Fibroblast of lung (primary cell): ENCODE results near the gene STEAP1. TPM values are rescaled to one million over a fixed set of nuclear protein-coding genes. Genes with fewer than 3 reads are reported as not detected.
"Not testable (repeated sequence)": the region's sequence is repeated elsewhere in the genome, so short reads cannot be mapped to it uniquely, and the experiment has no call there.

ENCODE experiments used
- DNase-seq, 2 donors: peaks; one replicate each; pipeline versions ENCODE4 v3.0.0 to v3.0.0-alpha.2; 2010; ENCODE audit warnings: low read depth in 2 of 2
- H2AFZ ChIP-seq: 2 replicates; pipeline ENCODE4 v1.5.1; 2012; ENCODE audit warnings: low read length, control low read depth, inconsistent platforms
- H3K27ac ChIP-seq: 2 replicates; pipeline ENCODE4 v1.5.1; 2011; ENCODE audit warnings: low read length, control low read depth; ENCODE audit not compliant: insufficient read depth
- H3K27me3 ChIP-seq: 2 replicates; pipeline ENCODE4 v1.5.1; 2011; ENCODE audit warnings: mild to moderate bottlenecking, low read length; ENCODE audit not compliant: control insufficient read depth, insufficient read depth
- H3K36me3 ChIP-seq: 2 replicates; pipeline ENCODE4 v1.5.1; 2011; ENCODE audit warnings: low read length; ENCODE audit not compliant: control insufficient read depth, insufficient read depth
- H3K4me1 ChIP-seq: 2 replicates; pipeline ENCODE4 v1.5.1; 2011; ENCODE audit warnings: low read length; ENCODE audit not compliant: control insufficient read depth, insufficient read depth; ENCODE audit errors: extremely low read depth
- H3K4me2 ChIP-seq: 2 replicates; pipeline ENCODE4 v1.5.1; 2011; ENCODE audit warnings: low read length, control low read depth; ENCODE audit not compliant: insufficient read depth; ENCODE audit errors: extremely low read depth
- H3K4me3 ChIP-seq, 4 experiments: fragments of 200-600 bp in 1 of 4; sonication (generic) in 1 of 4; replicated peaks in 1 of 4; 2 replicates each; pipeline ENCODE4 v1.5.1; 2011 to 2016; ENCODE audit warnings: low read length in 4 of 4, low read depth in 3 of 4, mild to moderate bottlenecking in 3 of 4, control low read depth in 2 of 4, inconsistent platforms in 1 of 4, mixed read lengths in 1 of 4; ENCODE audit not compliant: insufficient read depth in 1 of 4; ENCODE audit errors: control extremely low read depth in 1 of 4
- H3K79me2 ChIP-seq: 2 replicates; pipeline ENCODE4 v1.5.1; 2012; ENCODE audit warnings: mild to moderate bottlenecking, low read length, inconsistent platforms; ENCODE audit not compliant: control insufficient read depth, insufficient read depth
- H3K9ac ChIP-seq: 2 replicates; pipeline ENCODE4 v1.5.1; 2011; ENCODE audit warnings: mild to moderate bottlenecking, low read length, control low read depth; ENCODE audit not compliant: insufficient read depth
- H3K9me3 ChIP-seq: 2 replicates; pipeline ENCODE4 v1.5.1; 2012; ENCODE audit warnings: low read depth, low read length; ENCODE audit not compliant: control insufficient read depth, insufficient read depth
- H4K20me1 ChIP-seq: 2 replicates; pipeline ENCODE4 v1.5.1; 2011; ENCODE audit warnings: low read length; ENCODE audit not compliant: control insufficient read depth, insufficient read depth; ENCODE audit errors: extremely low read depth
- CTCF ChIP-seq, 2 donors: IDR thresholded peaks in 1 of 2; conservative IDR thresholded peaks in 1 of 2; 1 replicate in 1 of 2; 2 replicates in 1 of 2; pipeline ENCODE4 v1.5.1; 2011 to 2012; ENCODE audit warnings: low read length in 2 of 2, control low read depth in 1 of 2, inconsistent platforms in 1 of 2, low read depth in 1 of 2, mild to moderate bottlenecking in 1 of 2
- EZH2 ChIP-seq: IDR thresholded peaks from 2 replicates; pipeline ENCODE4 v1.5.1; 2012; ENCODE audit warnings: low read length, control low read depth, mild to moderate bottlenecking; ENCODE audit errors: missing control alignments
- polyA plus RNA-seq, 2 donors: library from polyadenylated mRNA; depleted of rRNA in 1 of 2; stranded (reverse) in 1 of 2; unstranded in 1 of 2; fragments of >200 nt; gene quantifications; 2 replicates each; pipeline ENCODE4 v1.2.1, GENCODE V29; 2011 to 2012; ENCODE audit warnings: missing spikeins in 1 of 2
- total RNA-seq: library from RNA; depleted of rRNA; stranded (reverse); fragments of >200 nt; gene quantifications from 2 replicates; pipeline ENCODE4 v1.2.1, GENCODE V29; 2014

The STEAP1 gene
- total and polyA plus RNA-seq, 2 donors (not counting 1 experiment from before 2014, with no cell fraction given), result 26.1 to 60.9 TPM

GRCh38 chr7:90119178-90119971 lies 34.9 kb upstream of the STEAP1 start:
- H2AFZ ChIP-seq, result peak overlapping the region; percentile 49
- no peak overlapping the region for H3K27ac ChIP-seq
- TF ChIP-seq EZH2, result no peak
- no peak for TF ChIP-seq CTCF (conservative IDR thresholded peaks at IDR 0.05 in 1 of 2, IDR thresholded peaks at IDR 0.05 in 1 of 2; ENCODE audit: low read depth in 1 of 2, low read length in 2 of 2)

GRCh38 chr7:90120205-90120604 lies 34.1 kb upstream of the STEAP1 start:
- H3K4me3 ChIP-seq, H3K4me1 ChIP-seq, H3K27ac ChIP-seq, H4K20me1 ChIP-seq, H3K27me3 ChIP-seq, H3K4me2 ChIP-seq, DNase-seq, H3K79me2 ChIP-seq, H3K9me3 ChIP-seq, H3K36me3 ChIP-seq, H3K9ac ChIP-seq, H2AFZ ChIP-seq: not testable (repeated sequence)

More at GRCh38 chr7:90119178-90119971, 34.9 kb upstream of the STEAP1 start:
- H3K36me3 ChIP-seq, result no peaks in the 10 kb centered on the region
- DNase-seq, result peak; percentile 21 to 28
- peak overlapping the region; percentile 62 for H3K4me2 ChIP-seq
- H3K9me3 ChIP-seq, result no peaks in the 10 kb centered on the region
- peak overlapping the region; percentile 24 to 54 (median 30) for H3K4me3 ChIP-seq
- H3K79me2 ChIP-seq, result no peaks in the 10 kb centered on the region
- no peaks in the 10 kb centered on the region for H3K4me1 ChIP-seq
- H3K27me3 ChIP-seq, result peaks cover 9% of the 10 kb centered on the region
- no peaks in the 10 kb centered on the region for H4K20me1 ChIP-seq
- H3K9ac ChIP-seq, result no peak overlapping the region

- H3K4me3 ChIP-seq, H3K9me3 ChIP-seq, H2AFZ ChIP-seq, H3K4me1 ChIP-seq, H3K4me2 ChIP-seq, H3K27ac ChIP-seq, DNase-seq, H3K36me3 ChIP-seq, H4K20me1 ChIP-seq, H3K27me3 ChIP-seq, H3K79me2 ChIP-seq, H3K9ac ChIP-seq: not testable (repeated sequence)
Measured at GRCh38 chr7:90131746-90132145, 22.5 kb upstream of the STEAP1 start.

GRCh38 chr7:90147079-90147960 lies 6.9 kb upstream of the STEAP1 start:
- not testable (repeated sequence) for H2AFZ ChIP-seq, H3K4me1 ChIP-seq, H3K9me3 ChIP-seq, H3K79me2 ChIP-seq, H4K20me1 ChIP-seq, H3K27ac ChIP-seq, H3K27me3 ChIP-seq, H3K36me3 ChIP-seq, H3K9ac ChIP-seq, H3K4me2 ChIP-seq, H3K4me3 ChIP-seq, DNase-seq
